Psoas muscle (tissue), 8 donors: ENCODE results near the gene ZSCAN22. TPM values are rescaled to one million over a fixed set of nuclear protein-coding genes. Genes with fewer than 3 reads are reported as not detected.
A peak's percentile ranks its signal among the peaks of the same experiment; 100 is the strongest.

Source experiments
- ATAC-seq, 4 donors: fragments of 200-7000 bp; cut with Tn5 transposase; one replicate each; pipeline ENCODE4 v1.9.1; 2020; ENCODE audit warnings: moderate library complexity in 3 of 4, mild to moderate bottlenecking in 2 of 4
- DNase-seq, 2 donors: peaks; one replicate each; pipeline ENCODE4 v3.0.0-alpha.2; 2020
- H3K27ac ChIP-seq: fragments of 200-600 bp; one replicate; pipeline ENCODE4 v1.8.0; 2022
- H3K27me3 ChIP-seq, 3 donors: fragments of 200-600 bp in 1 of 3; one replicate each; pipeline versions ENCODE4 v1.6.1 to v1.8.0; 2013 to 2022; ENCODE audit warnings: low read length in 2 of 3, mild to moderate bottlenecking in 2 of 3, moderate library complexity in 1 of 3; ENCODE audit not compliant: insufficient read depth in 3 of 3
- H3K36me3 ChIP-seq, 2 donors: fragments of 200-600 bp in 1 of 2; one replicate each; pipeline versions ENCODE4 v1.6.1 to v1.8.0; 2013 to 2022; ENCODE audit warnings: low read depth in 1 of 2, mild to moderate bottlenecking in 1 of 2, moderate library complexity in 1 of 2; ENCODE audit not compliant: insufficient read depth in 1 of 2
- H3K4me1 ChIP-seq: fragments of 200-600 bp; one replicate; pipeline ENCODE4 v1.8.0; 2022
- H3K4me3 ChIP-seq: fragments of 200-600 bp; one replicate; pipeline ENCODE4 v1.8.0; 2022; ENCODE audit warnings: mild to moderate bottlenecking
- H3K9me3 ChIP-seq: fragments of 200-600 bp; one replicate; pipeline ENCODE4 v1.8.0; 2022
- CTCF ChIP-seq: fragments of 200-600 bp; IDR thresholded peaks from one replicate; pipeline ENCODE4 v1.8.0; 2022; ENCODE audit warnings: antibody characterized with exemption
- WGBS, 3 donors: extraction: QIAGEN DNeasy Blood & Tissue Kit; methylation state at CpG; one replicate each; pipeline versions ENCODE4 v1.1.6 to v1.1.7; 2013; 5-methylcytosine and 5-hydroxymethylcytosine counted together
- intact Hi-C, 2 donors: fragments of 100-400 bp; cut with DNase I; formaldehyde crosslinking; loops; one replicate each; pipeline versions ENCODE4 v1.11.0 to v1.14.2; 2022
- polyA plus RNA-seq, 3 donors: library from polyadenylated mRNA; stranded (reverse); fragments of 200-250 nt; gene quantifications; one replicate each; pipeline ENCODE4 v1.2.3, GENCODE V29; 2013
- total RNA-seq, 4 donors: library from RNA; stranded (reverse); fragmentation: NEBNext Ultra II Directional in 2 of 4; extraction: Animal tissue kit (Norgen Biotek cat#: 25700) in 2 of 4; gene quantifications; one replicate each; pipeline versions ENCODE4 v1.2.1 to v1.2.4, GENCODE V29; 2021 to 2023
- donor health status: healthy with polysubstance abuse.
- donor health status: DM: no; HTN: no; CAD: no; lungs with moderate emphysema.
- donor health status: Bipolar disorder and iron deficiency.
- donor health status: healthy.
- donor health status: DM: yes; HTN: yes; CAD: no.
- donor health status: DM: no; HTN: no; CAD: no.
- donor health status: DM: no; HTN: no; CAD: no.
- donor health status: DM: yes; HTN: yes; CAD: no.

The ZSCAN22 gene
- total and polyA plus RNA-seq, 7 donors = 1.1 to 3.1 (median 2.0) TPM

GRCh38 chr19:58357481-58358145 is 30.8 kb downstream of the ZSCAN22 start:
- Histone ChIP-seq H3K27me3 (peaks cover 0 to 15% (median 0%) of the 10 kb centered on the region in 3 donors), H3K4me1 (peaks cover 5% of the 10 kb centered on the region), H3K9me3 (no peaks in the 10 kb centered on the region), H3K36me3 (no peaks in the 10 kb centered on the region), H3K27ac (no peak overlapping the region), H3K4me3 (peak overlapping the region; percentile 59)
- ATAC-seq = no peak
- WGBS, 3 donors = 69 to 73% (median 69%) methylated on average over 15 to 19 of the region's 19 CpGs
- intact Hi-C loops = no loop called here
- DNase-seq = no peak
- no peak for TF ChIP-seq CTCF

- Histone ChIP-seq H3K4me3 (peak overlapping the region; percentile 95), H3K4me1 (peaks cover 5% of the 10 kb centered on the region), H3K27me3 (no peaks in the 10 kb centered on the region), H3K27ac (peak overlapping the region; percentile 97), H3K36me3 (peaks cover 0 to 5% of the 10 kb centered on the region in 2 donors), H3K9me3 (no peaks in the 10 kb centered on the region)
- WGBS, 3 donors = 2 to 3% (median 2%) methylated on average over 28 of the region's 28 CpGs
- peak; percentile 61 to 76 for DNase-seq
- no peak for TF ChIP-seq CTCF
- peak; percentile 10 to 48 (median 22) for ATAC-seq
- intact Hi-C loops = loop anchor here in 1 of 2 donors (5.0 kb wide), 2 partner anchors 35 to 55 kb away; partner anchors contain the start of genes ERVK3-1 and ZSCAN22
Observed at GRCh38 chr19:58361900-58362271, 35.1 kb downstream of the ZSCAN22 start.

- WGBS, 3 donors = 0% methylated on average over 48 to 74 of the region's 74 CpGs
- intact Hi-C loops = loop anchor here in 1 of 2 donors (5.0 kb wide), 2 partner anchors 35 to 55 kb away; partner anchors contain the start of genes ERVK3-1 and ZSCAN22
- H3K4me3 ChIP-seq = peak within 1 kb of the TSS; percentile 95
- TF ChIP-seq CTCF = no peak
- H3K9me3 ChIP-seq = no peaks in the 10 kb centered on the region
- DNase-seq (peak; percentile 97 to 98), ATAC-seq (peak; percentile 95 to 97 (median 96))
- H3K27me3 ChIP-seq = no peaks in the 10 kb centered on the region
- peak within 1 kb of the TSS; percentile 97 for H3K27ac ChIP-seq
- peaks cover 0 to 5% of the 10 kb centered on the region in 2 donors for H3K36me3 ChIP-seq
- H3K4me1 ChIP-seq = peaks cover 5% of the 10 kb centered on the region
Observed at GRCh38 chr19:58362272-58362994, 35.6 kb downstream of the ZSCAN22 start, which contains the start of gene ZNF497. TSS of gene ZNF497 (minus strand) at chr19:58362751. CDS start at chr19:58357635, 5,116 bp downstream.

- 77 to 84% (median 84%) methylated on average over 5 of the region's 5 CpGs for WGBS, 3 donors
- DNase-seq = no peak
- Histone ChIP-seq H3K27me3 (no peaks in the 10 kb centered on the region), H3K4me1 (peaks cover 5% of the 10 kb centered on the region), H3K4me3 (no peak overlapping the region), H3K36me3 (peaks cover 0 to 5% of the 10 kb centered on the region in 2 donors), H3K27ac (no peak overlapping the region), H3K9me3 (no peaks in the 10 kb centered on the region)
- no peak for ATAC-seq
- intact Hi-C loops = loop anchor here in 1 of 2 donors (5.0 kb wide), 2 partner anchors 37 to 57 kb away; partner anchors contain the start of genes ERVK3-1 and ZSCAN22
- TF ChIP-seq CTCF = no peak
Observed at GRCh38 chr19:58364146-58364545, 37.4 kb downstream of the ZSCAN22 start.
